Fibroblast of skin of left quadriceps (primary cell): ENCODE measurements around the gene SLC39A11.

ENCODE experiments used
- DNase-seq, 2 experiments: peaks; one replicate each; pipeline ENCODE4 v3.0.0-alpha.2; 2013; ENCODE audit warnings: low read depth in 2 of 2

Gene SLC39A11

DNA sequence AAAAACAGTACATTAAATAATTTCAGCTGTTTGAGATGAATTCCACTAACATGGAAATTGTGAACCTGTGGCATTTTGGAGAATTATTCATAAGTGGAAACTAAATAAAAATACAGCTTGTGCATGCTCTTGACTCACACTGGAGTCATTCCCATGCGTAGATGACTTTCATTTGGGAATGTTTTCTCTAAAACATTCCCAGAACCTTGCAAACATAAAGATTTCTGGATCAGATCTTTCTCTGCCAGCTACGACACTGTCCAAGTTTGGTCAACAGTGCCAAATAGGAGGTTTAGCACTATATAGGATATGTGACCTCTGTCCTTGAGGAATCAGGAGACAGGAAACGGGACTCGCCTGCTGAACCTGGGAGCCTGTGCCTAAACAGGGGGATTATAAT is 400.9 kb downstream of the SLC39A11 start:
- peak; percentile 41 to 49 for DNase-seq

DNA sequence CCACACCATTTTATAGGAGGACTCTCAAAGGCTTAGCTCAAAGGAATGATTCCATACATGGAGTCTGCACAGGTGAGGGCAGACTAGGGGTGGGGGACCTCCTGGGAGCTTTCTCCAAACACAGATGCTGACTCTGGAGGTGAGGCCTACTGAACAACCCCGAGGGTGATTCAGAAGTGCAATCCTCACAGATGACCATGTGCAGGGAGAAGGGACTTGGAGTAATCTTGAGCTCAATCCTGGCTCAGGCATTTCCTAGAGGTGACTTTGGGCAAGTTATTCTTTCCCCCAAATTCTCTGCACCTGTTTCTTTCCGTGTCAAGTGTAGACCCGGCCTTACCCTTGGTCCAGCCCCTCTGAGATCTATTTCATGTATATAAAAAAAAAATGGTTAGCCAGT is 401.5 kb downstream of the SLC39A11 start:
- no peak for DNase-seq

DNA sequence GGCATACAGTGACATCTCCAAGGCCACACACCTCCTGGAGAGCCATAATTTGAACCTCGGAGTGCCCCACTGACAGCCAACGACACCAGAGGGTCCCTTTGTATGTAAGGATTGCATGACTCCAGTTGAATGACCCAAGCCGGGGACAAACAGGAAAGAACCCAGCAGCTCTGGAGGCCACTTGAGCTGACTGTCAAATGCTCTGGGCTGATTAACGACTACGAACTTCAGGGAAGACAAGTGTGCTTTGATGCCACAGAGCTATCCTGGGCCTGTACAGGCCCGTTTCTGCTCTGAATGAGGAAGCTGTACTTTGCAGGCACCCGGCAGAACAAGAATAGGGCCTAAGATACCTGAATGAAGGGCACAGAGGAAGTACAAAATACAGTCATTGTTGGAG is 404.6 kb downstream of the SLC39A11 start:
- no peak for DNase-seq

DNA sequence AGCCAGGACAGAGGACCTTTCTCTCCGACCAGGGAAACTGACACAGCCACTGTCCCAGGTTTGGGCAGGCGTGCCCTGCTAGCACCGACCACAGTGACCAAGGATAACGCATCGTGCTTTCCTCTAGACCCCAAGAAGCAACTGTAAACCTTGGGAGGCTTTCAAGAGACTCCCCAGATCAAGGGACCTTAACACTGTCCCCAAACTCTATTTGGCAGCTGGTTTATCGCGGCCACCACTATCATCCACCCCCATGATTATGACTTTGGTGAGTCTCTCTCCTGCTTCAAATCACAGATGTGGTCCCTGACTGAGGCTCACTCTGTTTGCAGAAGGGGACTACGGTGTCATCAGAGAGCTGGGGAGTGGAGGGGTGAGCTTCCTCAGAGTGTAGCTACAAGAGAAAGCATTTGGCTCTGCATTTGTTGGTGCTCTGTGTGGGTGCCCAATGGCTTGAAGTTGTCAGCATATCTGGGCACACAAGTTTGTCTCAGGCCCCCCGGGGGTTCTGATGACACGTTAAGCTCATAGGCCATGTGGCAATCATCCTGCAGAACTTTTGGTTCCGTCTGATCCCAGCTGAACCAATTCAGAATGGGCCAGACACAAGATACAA is 408.0 kb downstream of the SLC39A11 start:
- no peak for DNase-seq

DNA sequence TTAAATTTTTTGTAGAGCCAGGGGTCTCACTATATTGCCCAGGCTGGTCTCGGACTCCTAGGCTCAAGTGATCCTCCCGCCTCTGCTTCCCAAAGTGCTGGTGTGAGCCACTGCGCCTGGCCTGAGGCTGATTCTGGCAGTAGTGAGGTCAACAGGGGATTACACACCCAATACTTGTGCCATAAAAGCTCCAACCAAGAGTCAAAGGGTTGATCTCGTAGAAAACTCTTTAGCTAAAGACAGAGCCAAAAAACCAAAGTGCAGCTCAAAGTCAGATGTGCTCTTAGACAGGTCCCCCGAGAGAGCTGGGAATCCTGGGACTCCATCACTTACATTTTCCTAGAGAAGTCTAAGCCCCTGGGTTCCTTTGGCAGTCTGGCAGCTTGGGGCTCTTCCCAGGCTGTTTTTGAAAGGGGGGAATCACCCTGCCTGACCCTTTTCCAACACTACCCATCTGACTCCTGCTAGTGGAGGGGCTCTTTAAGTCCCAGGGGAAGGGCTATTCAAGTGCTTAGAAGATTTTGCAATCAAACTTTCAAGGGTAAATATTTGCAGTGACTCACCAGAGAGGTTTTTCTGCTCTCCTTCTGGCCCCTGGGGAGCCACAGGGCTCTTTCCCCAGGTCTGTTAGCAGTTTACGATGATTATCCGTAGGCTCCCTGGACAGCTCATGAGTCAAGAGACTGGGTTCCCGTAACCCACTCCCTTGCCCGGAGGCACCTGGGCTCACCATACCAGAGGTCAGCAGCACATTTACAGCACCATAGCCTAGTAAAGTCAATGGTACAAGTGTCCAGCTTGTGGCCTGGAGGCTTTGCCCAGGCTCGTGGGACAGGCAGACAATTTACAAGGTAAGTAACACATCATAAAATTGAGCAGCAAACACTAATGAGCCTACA is 408.7 kb downstream of the SLC39A11 start:
- DNase-seq, result peak; percentile 92 to 94

DNA sequence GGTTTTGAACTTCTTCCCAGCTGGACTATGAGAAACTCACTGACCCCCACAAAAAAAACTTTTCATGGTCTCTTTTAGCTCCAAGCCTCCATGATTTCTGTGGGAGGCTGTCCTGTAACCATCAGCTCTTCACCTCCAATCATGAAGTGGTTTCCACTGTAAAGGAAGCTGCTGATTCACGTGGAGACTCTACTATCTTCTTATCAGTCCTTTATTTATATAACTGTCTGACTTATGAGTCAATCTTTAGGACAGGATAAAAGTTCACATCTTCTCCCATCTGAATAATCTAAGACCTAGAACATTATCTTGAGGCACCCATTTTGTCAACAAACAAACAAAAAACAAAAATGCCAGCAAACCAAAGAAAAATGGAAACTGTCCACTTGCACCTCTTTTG is 409.9 kb downstream of the SLC39A11 start:
- DNase-seq, result no peak

DNA sequence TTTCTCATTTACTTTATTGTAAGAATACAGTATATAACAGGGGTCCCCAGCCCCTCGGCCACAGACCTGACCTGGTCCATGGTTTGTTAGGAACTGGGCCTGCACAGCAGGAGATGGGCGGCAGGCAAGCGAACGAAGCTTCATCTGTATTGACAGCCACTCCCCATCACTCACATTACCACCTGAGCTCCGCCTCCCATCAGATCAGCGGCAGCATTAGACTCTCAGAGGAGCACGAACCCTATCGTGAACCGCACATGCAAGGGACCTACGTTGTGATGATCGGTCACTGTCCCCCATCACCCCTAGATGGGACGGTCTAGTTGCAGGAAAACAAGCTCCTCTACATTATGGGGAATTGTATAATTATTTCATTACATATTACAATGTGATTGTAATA is 410.6 kb downstream of the SLC39A11 start:
- no peak for DNase-seq

DNA sequence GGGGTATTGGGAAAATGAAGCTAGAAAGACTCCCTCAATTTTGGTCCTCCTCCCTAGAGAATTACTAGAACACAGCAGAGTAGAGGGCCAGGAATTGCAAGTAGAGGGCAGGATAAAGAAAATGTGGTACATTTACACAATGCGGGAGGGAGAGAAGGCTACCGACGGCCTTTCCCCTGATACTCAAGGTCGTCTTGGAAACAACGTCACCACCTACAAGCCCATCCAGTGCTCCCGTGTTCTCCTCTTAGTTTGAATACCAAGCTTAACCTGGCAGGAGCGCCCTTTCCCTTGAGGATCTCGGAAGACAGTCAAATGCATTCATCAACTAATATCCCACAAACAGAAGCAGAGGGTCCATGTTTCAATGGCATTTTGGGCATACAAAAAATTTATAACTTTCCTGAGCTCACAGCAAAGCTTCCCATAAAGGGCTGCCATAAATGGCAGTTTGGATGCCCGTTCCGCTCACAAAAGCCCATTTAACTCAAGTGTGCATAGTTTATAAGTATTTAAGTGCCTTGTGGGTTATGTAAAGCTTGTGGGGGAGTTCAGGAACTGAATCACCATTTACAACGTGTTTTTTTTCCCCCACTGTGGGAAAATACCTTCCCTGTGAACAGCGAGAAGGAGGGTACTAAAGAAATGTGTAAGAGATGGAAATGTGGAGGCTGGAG is 414.6 kb downstream of the SLC39A11 start:
- peak; percentile 52 to 54 for DNase-seq

DNA sequence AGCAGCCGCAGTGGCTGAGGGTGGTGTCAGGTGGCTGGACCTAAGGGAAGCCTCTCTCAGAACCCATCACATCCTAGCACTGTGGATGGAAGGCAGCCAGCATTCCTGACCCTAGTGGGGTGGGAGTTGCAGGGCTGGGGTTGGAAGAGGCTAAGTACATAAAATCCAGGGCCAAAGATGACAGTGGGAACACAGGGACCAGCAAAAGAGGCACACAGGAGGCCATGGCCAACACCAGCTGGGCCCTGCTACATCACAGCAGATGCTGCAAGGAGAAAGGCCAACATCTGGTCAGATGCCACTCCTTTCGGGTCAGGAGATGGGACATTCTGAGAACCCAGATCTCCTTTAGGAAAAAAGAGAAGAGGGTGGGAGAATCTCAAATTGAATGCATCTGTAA is 415.4 kb downstream of the SLC39A11 start:
- DNase-seq, result no peak

DNA sequence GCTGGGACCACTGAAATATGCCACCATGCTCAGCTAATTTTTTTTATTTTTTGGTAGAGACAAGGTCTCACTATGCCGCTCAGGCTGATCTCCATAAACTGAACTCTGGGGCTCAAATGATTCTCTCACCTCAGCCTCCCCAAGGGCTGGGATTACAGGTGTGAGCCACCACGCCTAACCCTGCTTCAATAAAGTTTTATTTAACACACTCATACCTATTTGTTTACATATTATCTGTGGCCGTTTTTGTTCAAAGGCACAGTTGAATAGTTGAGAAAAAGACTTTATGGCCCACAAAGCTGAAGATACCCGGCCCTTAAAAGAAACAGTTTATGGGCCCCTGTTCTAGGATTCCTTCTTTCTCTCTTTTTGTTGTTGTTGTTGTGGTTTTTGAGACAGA is 419.8 kb downstream of the SLC39A11 start:
- no peak for DNase-seq

DNA sequence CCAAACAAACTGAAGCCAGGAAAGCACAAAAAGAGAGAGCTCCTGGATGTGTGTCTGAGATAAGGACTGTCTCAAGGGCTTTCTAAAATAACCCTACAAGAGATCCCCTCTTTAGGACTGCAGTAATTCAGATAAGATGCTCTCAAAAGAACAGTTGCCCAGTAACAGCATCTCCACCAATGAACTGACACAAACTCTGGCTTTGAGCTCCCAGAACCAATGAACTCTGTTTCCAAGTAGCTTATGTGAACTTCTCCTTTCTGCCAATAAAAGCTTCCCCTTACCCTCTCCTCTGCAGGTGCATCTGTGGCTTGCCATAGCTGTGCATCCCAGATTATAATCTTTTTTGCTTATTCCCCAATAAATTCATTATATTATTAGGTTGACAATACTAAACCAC is 421.5 kb downstream of the SLC39A11 start:
- no peak for DNase-seq

DNA sequence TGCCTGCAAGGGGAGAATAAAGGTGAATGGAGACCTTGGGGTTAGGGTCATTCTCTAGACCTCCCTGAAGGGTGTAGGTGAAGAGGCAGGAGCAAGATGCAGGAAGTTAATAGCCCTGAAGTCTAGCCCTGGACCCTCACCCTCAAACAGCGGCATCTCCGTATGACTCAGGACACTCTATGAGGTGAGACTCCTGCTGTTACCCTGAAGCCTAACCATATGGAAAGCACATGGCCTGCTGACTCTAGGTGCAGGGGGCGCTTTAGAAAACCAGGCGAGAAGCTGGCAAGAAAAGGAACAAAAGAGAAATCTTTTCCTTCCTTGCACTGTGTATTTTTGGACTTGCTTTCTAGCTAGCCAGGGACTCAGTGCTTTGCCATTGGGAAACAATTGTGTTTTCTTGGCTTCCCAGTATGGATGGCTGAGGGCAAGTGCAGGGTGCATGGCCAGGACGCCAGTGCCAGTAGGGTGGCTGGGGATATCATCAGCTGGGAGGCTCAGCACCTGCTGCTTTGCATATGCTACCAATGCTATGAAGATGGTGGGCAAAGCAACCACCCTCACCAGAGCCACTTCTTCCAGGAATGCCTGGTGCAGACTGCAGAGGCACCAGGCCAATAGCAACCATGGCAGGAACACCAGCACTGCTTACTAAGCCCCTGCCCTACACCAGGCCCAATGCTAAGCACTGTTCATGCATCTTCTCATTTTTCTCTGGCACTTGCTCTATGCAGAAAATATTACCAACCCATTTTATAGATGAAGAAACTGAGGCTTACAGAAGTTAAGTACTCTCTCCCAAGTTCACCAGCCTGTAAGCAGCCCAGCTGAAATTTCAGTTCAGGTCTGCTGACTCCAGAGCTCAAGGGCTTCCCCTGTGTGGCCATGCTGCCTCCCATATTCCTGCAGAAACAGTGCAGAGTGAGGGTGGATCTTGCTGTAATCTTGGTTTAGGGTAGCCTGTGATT is 425.1 kb downstream of the SLC39A11 start:
- no peak for DNase-seq

DNA sequence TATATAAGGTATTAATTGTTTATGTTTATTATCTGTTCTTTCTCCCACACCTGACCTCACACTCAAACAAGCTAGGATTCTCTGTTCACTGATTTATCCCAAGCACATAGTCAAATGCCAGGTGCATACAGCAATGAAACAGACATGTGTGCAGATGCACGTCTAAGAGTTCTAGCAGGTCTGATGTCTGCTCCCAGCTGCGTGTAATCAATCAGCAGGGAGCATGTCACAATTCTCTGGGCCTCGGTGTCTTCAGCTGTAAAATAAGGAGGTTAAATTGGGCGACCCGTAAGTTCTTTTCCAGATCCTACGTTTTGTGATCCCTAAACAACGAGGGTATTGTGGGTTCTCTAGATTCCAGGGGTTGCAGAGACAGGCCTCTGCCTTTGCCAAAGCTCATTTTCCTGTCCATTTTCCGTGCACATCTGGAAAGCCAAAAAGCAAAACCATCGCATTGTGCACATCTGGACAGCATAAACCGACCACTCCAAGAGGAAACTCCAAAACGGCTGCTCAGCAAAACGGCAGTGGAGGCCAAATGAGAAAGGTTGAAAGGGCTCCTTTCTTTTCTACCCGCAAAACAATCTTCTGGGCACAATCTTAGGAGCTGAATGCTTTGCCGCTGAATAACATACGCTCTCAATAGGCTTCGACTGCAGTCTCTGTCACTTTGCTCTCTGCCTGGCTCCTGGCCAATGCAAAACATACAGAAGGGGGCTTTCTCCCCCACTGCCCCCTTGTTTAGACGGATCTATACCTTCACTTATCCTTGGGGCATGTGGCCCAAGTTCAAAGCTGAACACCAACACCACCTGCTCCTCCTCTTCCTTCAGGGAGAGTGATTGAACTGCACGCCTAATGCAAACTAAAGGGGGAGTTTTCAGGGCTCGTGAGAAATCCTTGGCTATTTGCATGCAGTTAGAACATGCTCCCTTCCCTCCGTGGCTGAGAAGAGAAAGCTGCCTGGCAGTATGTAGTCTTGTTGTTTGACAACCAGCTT is 426.3 kb downstream of the SLC39A11 start:
- DNase-seq, result no peak

DNA sequence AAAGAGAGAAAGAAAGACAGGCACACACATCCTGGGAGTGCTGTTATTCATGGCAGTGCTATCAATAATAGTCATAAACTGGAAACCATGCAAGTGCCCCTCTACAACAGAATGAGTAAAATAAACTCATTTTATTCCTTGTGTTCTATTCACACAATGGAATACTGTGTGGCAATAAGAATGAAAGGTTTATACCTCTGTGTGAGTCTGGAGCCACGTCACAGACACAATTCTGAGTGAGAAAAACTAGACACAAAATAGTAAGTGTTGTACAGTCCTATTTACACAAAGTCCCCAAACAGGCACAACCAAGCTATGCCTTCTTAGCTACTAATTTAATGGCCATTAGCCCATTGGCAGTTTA is 429.7 kb downstream of the SLC39A11 start:
- DNase-seq, result no peak

DNA sequence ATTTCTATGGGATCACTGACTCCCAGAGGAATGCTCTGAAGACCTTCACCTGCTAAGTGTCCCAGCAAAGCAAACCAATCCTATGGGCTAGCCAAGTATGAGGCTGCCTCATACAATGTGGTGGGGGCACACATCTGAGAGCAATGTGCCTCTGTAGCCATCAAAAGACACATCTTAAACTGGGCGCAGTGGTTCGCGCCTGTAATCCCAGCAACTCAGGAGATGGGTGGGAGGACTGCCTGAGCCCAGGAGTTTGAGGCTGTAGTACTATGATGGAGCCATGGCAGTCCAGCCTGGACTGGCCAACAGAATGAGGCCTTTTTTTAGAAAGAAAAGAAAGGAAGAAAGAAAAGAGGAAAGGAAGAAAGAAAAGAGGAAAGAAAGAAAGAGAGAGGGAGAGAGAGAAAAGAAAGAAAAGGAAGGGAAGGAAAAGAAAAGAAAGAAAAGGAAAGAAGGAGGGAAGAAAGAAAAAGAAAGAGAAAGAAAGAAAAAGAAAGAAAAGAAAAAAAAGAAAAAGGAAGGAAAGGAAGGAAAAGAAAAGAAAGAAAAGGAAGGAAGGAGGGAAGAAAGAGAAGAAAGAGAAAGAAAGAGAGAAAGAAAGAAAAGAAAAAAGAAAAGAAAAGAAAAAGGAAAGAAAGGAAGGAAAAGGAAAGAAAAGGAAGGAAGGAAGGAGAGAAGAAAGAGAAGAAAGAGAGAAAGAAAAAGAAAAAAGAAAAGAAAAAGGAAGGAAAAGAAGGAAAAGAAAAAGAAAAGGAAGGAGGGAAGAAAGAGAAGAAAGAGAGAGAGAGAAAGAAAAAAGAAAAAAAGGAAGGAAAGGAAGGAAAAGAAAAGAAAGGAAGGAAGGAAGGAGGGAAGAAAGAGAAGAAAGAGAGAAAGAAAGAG is 430.3 kb downstream of the SLC39A11 start:
- no peak for DNase-seq

DNA sequence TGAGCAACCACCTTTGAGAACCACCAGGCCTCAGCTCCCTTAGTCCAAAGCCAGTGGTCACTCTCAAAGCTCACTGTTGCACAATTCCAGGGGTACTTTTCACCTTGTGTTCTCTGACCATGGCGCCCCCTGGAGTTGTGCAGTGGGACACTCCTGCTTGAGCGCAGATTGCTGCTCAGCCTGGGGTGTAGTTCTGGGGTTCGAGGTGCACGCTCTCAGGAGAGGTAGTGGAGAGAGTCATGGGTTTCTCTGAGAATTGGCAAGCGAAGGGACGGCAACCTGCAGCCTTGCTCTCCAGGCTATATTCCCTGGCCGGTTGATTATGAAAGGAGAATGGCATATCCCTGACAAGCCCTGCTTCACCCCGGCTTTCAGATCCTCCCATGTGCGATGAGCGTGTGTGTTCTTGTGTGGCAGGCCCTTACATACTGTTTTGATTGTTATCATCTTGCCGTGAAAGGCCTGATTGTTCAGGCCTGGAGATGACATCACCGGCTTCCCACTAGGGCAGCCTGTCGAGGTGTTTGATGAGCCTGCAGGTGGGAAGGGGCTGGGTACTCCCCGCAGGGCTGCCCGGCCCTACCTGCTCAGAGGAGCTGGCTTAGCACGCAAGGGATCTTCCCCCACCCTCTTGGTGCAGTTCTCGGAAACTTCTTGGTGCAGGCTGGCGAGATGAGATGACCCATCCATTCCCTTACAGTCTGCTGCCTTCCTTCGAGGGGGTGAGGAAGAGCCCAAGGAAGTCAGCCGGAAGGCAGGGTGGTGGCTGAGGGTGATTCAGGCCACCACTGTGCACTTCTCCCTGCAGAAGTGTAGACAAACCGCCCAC is 431.2 kb downstream of the SLC39A11 start:
- DNase-seq, result no peak

DNA sequence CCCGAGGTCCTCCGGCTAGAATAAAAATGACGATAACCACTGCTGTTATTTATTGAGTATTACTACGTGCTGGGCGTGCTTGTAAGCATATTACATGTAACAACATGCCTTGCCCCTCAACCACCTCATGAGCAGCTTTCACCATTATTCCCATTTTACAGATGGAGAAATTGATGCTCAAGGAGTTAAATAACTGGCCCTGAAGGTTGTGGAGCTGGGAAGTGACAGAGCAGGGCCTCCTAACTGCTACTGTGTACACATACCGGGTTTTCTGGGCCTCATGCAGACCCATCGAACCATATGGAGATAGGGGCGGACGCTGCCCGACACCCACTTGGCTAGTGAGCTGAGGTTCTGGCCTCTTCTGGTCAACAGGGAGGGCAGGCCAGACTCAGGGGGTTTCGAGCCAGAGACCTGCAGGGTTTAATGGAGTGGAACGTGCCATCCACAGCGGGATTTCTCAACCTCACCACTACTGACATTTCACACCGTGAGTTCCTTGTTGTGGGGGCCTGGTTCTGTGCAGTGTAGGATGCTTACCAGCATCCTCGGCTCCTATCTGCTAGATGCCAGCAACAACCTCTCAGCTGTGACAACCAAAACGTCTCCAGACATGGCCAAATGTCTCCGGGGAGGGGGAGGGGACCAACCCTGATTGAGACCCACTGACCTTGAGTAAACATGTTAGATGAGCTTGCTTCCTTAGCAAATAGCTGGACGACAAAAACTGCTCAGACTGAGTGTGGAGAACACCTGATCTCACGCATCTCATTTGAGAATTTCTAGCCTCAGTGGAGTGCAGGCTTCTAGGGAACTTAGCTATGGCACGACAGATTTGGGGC is 432.0 kb downstream of the SLC39A11 start:
- no peak for DNase-seq

DNA sequence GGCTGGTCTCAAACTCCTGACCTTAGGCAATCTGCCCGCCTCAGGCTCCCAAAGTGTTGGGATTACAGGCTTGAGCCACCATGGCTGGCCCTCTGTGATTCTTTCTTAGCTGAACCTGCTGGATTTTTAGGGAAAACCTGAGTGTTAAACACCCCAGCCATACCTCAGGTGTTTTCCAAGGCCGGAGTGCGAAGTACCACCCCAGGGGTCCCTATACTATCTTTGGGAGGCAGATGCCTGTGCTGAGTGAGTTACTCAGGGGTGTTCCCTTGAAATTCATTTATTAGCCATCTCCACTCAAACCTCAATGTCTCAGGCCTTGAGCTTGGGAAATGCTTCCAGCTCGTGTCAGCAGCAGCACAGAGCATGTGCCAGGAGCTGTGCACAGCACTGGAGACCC is 432.7 kb downstream of the SLC39A11 start:
- DNase-seq, result no peak
